ENCODE data around the gene PHKB. TPM values are rescaled to one million over a fixed set of nuclear protein-coding genes. Genes with fewer than 3 reads are reported as not detected.

The PHKB gene
- total and polyA plus RNA-seq, 2 of the 8 experiments (the other 6 are each of a cell fraction or from before 2014, with no cell fraction given), result 18.6 to 38.3 TPM

GRCh38 chr16:47732523-47733111 lies 271.5 kb downstream of the PHKB start (continued):
- TF ChIP-seq CHD7 (IDR thresholded peaks at IDR 0.05; ENCODE audit: insufficient replicate concordance, low read length), result no peak
- TF ChIP-seq CBX8 (IDR thresholded peaks at IDR 0.05; ENCODE audit: borderline replicate concordance, low read depth, low read length), result no peak
- no peak for TF ChIP-seq RBBP5 (IDR thresholded peaks at IDR 0.05; ENCODE audit: borderline replicate concordance, low read depth, low read length)
- TF ChIP-seq SIRT6 (IDR thresholded peaks at IDR 0.05; ENCODE audit: low read length), result no peak
- TF ChIP-seq GTF2F1 (IDR thresholded peaks at IDR 0.05; ENCODE audit: borderline replicate concordance, low read depth, low read length), result no peak
- TF ChIP-seq JUND (IDR thresholded peaks at IDR 0.05; ENCODE audit: low read length), result peak; percentile 87; the same call in 1 of the 2 replicates
- TF ChIP-seq TBP (IDR thresholded peaks at IDR 0.05; ENCODE audit: low read depth, low read length), result no peak
- TF ChIP-seq KDM1A (IDR thresholded peaks at IDR 0.05; ENCODE audit: borderline replicate concordance, low read length), result no peak
- TF ChIP-seq KDM5A (IDR thresholded peaks at IDR 0.05; ENCODE audit: low read length), result no peak
- TF ChIP-seq BRCA1 (IDR thresholded peaks at IDR 0.05; ENCODE audit: low read depth, low read length), result no peak
- no peak for TF ChIP-seq ZNF274 (IDR thresholded peaks at IDR 0.05; ENCODE audit: borderline replicate concordance, extremely low read depth, low read length)

Measured in H1 (cell line).